AG08396 (cell line): ENCODE data around the gene USP17L11.
"Not testable (repeated sequence)": the region's sequence is repeated elsewhere in the genome, so short reads cannot be mapped to it uniquely, and the experiment has no call there.

Experiments
- DNase-seq: peaks from one replicate; pipeline ENCODE4 v3.0.0; 2012; ENCODE audit warnings: low spot score, mixed read lengths

The USP17L11 gene

GRCh38 chr4:9215105-9215504 is at the start of gene USP17L11:
TSS of gene USP17L11 (plus strand) at chr4:9215405. CDS start at chr4:9215405, 0 bp downstream.
- DNase-seq, result not testable (repeated sequence)

GRCh38 chr4:9165990-9166389 is 49.2 kb upstream of the USP17L11 start:
- DNase-seq, result not testable (repeated sequence)

GRCh38 chr4:9169791-9170459 is 45.3 kb upstream of the USP17L11 start, which contains the start of gene FAM90A26:
TSS of gene FAM90A26 (plus strand) at chr4:9170409. CDS start at chr4:9173173, 2,764 bp downstream.
- not testable (repeated sequence) for DNase-seq

- DNase-seq, result not testable (repeated sequence)
These were observed 4.8 kb upstream of the USP17L11 start, which contains the start of gene USP17L10 for GRCh38 chr4:9210357-9210756. TSS of gene USP17L10 (plus strand) at chr4:9210657. CDS start at chr4:9210657, 0 bp downstream.

- not testable (repeated sequence) for DNase-seq
These were observed 504 bp upstream of the USP17L11 start for GRCh38 chr4:9214701-9215100.

- not testable (repeated sequence) for DNase-seq
These were observed 4.6 kb downstream of the USP17L11 start, which contains the start of gene USP17L12 for GRCh38 chr4:9219852-9220251. TSS of gene USP17L12 (plus strand) at chr4:9220152. CDS start at chr4:9220152, 0 bp downstream.

GRCh38 chr4:9224596-9224995 is 9.4 kb downstream of the USP17L11 start, which contains the start of gene USP17L13:
TSS of gene USP17L13 (plus strand) at chr4:9224896. CDS start at chr4:9224896, 0 bp downstream.
- not testable (repeated sequence) for DNase-seq

GRCh38 chr4:9230249-9230648 is 15.0 kb downstream of the USP17L11 start:
- not testable (repeated sequence) for DNase-seq

- not testable (repeated sequence) for DNase-seq
These were observed 18.9 kb downstream of the USP17L11 start, which contains the start of gene USP17L15 for GRCh38 chr4:9234085-9234484. TSS of gene USP17L15 (plus strand) at chr4:9234385. CDS start at chr4:9234385, 0 bp downstream.

GRCh38 chr4:9238461-9238860 is 23.3 kb downstream of the USP17L11 start:
- DNase-seq, result not testable (repeated sequence)

- DNase-seq, result not testable (repeated sequence)
These were observed 28.4 kb downstream of the USP17L11 start, which contains the start of gene USP17L17 for GRCh38 chr4:9243579-9243978. TSS of gene USP17L17 (plus strand) at chr4:9243879. CDS start at chr4:9243879, 0 bp downstream.

- not testable (repeated sequence) for DNase-seq
These were observed 32.9 kb downstream of the USP17L11 start, which contains the start of gene USP17L18 for GRCh38 chr4:9247953-9248680. TSS of gene USP17L18 (plus strand) at chr4:9248630. CDS start at chr4:9248630, 0 bp downstream.

GRCh38 chr4:9253078-9253477 is 37.9 kb downstream of the USP17L11 start, which contains the start of gene USP17L19:
TSS of gene USP17L19 (plus strand) at chr4:9253378. CDS start at chr4:9253378, 0 bp downstream.
- not testable (repeated sequence) for DNase-seq

GRCh38 chr4:9257824-9258223 is 42.6 kb downstream of the USP17L11 start, which contains the start of gene USP17L20:
TSS of gene USP17L20 (plus strand) at chr4:9258124. CDS start at chr4:9258124, 0 bp downstream.
- DNase-seq, result not testable (repeated sequence)

GRCh38 chr4:9262572-9262971 is 47.4 kb downstream of the USP17L11 start, which contains the start of gene USP17L21:
TSS of gene USP17L21 (plus strand) at chr4:9262872. CDS start at chr4:9262872, 0 bp downstream.
- DNase-seq, result not testable (repeated sequence)
